SK-N-MC (cell line): ENCODE results near the gene RTBDN.

Experiments used
- EZH2 ChIP-seq: fragments of 200-600 bp; sonication (generic); IDR thresholded peaks from one replicate; pipeline ENCODE4 v1.6.1; 2017; ENCODE audit warnings: antibody characterized with exemption
- POLR2AphosphoS5 ChIP-seq: IDR thresholded peaks from 2 replicates; pipeline ENCODE4 v1.6.1; 2012; ENCODE audit warnings: mild to moderate bottlenecking, low read depth, low read length, borderline replicate concordance

GRCh38 chr19:12865746-12866415, 31.5 kb upstream of the RTBDN start:
- TF ChIP-seq POLR2AphosphoS5 (no peak), EZH2 (no peak)
